ENCODE data around the gene CLCN7. TPM values are rescaled to one million over a fixed set of nuclear protein-coding genes. Genes with fewer than 3 reads are reported as not detected.

The CLCN7 gene
- total and polyA plus RNA-seq, 11 donors = 30.3 to 70.8 (median 33.6) TPM

- Histone ChIP-seq H3K36me3 (no peaks in the 10 kb centered on the region), H3K4me3 (peak overlapping the region; percentile 21 to 57 (median 45)), H3K27me3 (no peaks in the 10 kb centered on the region), H3K4me1 (peaks cover 0 to 23% (median 1%) of the 10 kb centered on the region in 12 donors), H3K9me3 (no peaks in the 10 kb centered on the region), H3K27ac (peak overlapping the region; percentile 31 to 85 (median 74))
- intact Hi-C loops (cut with DNase I) = no loop called here
- no peak for TF ChIP-seq POLR2A (IDR thresholded peaks at IDR 0.05)
- TF ChIP-seq, protein P1, sequence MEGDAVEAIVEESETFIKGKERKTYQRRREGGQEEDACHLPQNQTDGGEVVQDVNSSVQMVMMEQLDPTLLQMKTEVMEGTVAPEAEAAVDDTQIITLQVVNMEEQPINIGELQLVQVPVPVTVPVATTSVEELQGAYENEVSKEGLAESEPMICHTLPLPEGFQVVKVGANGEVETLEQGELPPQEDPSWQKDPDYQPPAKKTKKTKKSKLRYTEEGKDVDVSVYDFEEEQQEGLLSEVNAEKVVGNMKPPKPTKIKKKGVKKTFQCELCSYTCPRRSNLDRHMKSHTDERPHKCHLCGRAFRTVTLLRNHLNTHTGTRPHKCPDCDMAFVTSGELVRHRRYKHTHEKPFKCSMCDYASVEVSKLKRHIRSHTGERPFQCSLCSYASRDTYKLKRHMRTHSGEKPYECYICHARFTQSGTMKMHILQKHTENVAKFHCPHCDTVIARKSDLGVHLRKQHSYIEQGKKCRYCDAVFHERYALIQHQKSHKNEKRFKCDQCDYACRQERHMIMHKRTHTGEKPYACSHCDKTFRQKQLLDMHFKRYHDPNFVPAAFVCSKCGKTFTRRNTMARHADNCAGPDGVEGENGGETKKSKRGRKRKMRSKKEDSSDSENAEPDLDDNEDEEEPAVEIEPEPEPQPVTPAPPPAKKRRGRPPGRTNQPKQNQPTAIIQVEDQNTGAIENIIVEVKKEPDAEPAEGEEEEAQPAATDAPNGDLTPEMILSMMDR (IDR thresholded peaks at IDR 0.05) = no peak
- peak in 1 of 4 donors; percentile 53 for ATAC-seq
- peak in 2 of 5 donors; percentile 45 to 60 for DNase-seq
- WGBS, 4 donors = 54 to 66% (median 57%) methylated on average over 48 to 63 of the region's 63 CpGs
Measured at GRCh38 chr16:1432388-1433262, 42.2 kb downstream of the CLCN7 start.

DNA sequence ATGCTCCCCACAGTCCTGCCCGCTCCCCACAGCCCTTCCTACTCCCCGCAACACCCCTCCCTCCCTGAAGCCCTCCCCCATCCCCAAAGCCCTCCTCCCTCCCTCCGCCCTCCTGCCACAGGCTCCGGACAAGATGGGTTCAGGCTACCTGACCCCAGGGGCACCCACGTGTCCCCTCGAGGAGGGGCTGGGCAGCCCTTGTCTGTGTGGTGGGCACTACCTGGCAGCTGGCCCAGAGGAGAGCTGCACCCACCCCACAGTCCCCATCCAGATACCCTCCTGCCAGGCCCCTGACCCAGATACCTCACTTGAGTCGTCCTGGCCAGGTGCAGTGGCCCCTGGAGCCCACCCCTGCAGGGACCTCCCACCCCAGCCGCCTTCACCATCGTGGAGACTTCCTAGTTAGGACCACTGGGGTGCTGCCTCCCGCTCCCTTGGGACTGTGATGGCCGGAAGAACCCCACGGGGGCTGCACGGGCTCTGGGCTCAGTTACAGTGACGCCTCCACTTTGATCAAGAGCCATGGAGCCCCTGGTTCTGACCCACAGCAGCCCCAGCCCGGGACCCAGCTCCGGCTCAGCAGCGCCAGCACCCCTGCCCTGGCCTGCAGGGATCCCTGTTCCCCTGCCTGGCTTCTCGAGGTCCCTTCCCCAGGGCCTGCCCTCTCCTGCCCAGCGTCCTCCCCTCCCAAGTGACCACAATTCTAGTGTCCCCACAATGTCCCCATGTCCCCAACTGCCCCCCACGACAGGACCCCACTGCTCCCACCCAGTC lies 43.1 kb downstream of the CLCN7 start:
- DNase-seq (peak in 1 of 5 donors; percentile 60), ATAC-seq (no peak)
- H3K36me3 ChIP-seq = no peaks in the 10 kb centered on the region
- TF ChIP-seq, protein P1 (IDR thresholded peaks at IDR 0.05) = no peak
- WGBS, 4 donors = 75 to 81% (median 80%) methylated on average over 16 to 20 of the region's 20 CpGs
- H3K4me3 ChIP-seq = peak overlapping the region in 9 of 12 donors; percentile 43 to 57 (median 48)
- peak overlapping the region in 9 of 12 donors; percentile 40 to 85 (median 77) for H3K27ac ChIP-seq
- intact Hi-C loops (cut with DNase I) = no loop called here
- peaks cover 0 to 23% (median 1%) of the 10 kb centered on the region in 12 donors for H3K4me1 ChIP-seq
- H3K9me3 ChIP-seq = no peaks in the 10 kb centered on the region
- H3K27me3 ChIP-seq = no peaks in the 10 kb centered on the region

- Histone ChIP-seq H3K36me3 (no peaks in the 10 kb centered on the region), H3K4me3 (peak within 1 kb of the TSS in 7 of 12 donors; percentile 43 to 57 (median 48)), H3K9me3 (no peaks in the 10 kb centered on the region), H3K27me3 (no peaks in the 10 kb centered on the region), H3K27ac (peak within 1 kb of the TSS in 8 of 12 donors; percentile 61 to 85 (median 78)), H3K4me1 (peaks cover 0 to 23% (median 1%) of the 10 kb centered on the region in 12 donors)
- ATAC-seq (no peak), DNase-seq (peak in 1 of 5 donors; percentile 39)
- no peak for TF ChIP-seq POLR2A (IDR thresholded peaks at IDR 0.05)
- TF ChIP-seq, protein P1 (IDR thresholded peaks at IDR 0.05) = no peak
- intact Hi-C loops (cut with DNase I) = no loop called here
- 56 to 72% (median 61%) methylated on average over 25 to 35 of the region's 35 CpGs for WGBS, 4 donors
Measured at GRCh38 chr16:1430759-1431496, 43.9 kb downstream of the CLCN7 start, which contains the start of gene PERCC1. TSS of gene PERCC1 (plus strand) at chr16:1431078. CDS start at chr16:1432594, 1,516 bp downstream.

All from heart left ventricle (tissue), 16 donors.